GM23338 (cell line): ENCODE data around the gene RNF7. TPM values are rescaled to one million over a fixed set of nuclear protein-coding genes. Genes with fewer than 3 reads are reported as not detected.

Source experiments
- ATAC-seq: fragments of 200-7000 bp; cut with Tn5 transposase; 3 replicates; pipeline ENCODE4 v1.9.1; 2020
- DNase-seq: peaks from one replicate; pipeline ENCODE4 v3.0.0-alpha.2; 2015; ENCODE audit warnings: low spot score
- H2AFZ ChIP-seq: fragments of 200-600 bp; sonication (generic); 2 replicates; pipeline ENCODE4 v1.8.0; 2016; ENCODE audit warnings: antibody characterized with exemption, mild to moderate bottlenecking, moderate library complexity
- H3F3A ChIP-seq: fragments of 200-600 bp; sonication (generic); replicated peaks from 2 replicates; pipeline ENCODE4 v1.8.0; 2017; ENCODE audit warnings: antibody characterized with exemption, mixed run types, low read depth
- H3K27ac ChIP-seq: fragments of 200-600 bp; sonication (generic); 2 replicates; pipeline ENCODE4 v1.6.1; 2016; ENCODE audit warnings: low read depth
- H3K27me3 ChIP-seq: fragments of 200-600 bp; sonication (generic); 2 replicates; pipeline ENCODE4 v1.8.0; 2016; ENCODE audit warnings: mild to moderate bottlenecking, mixed run types, moderate library complexity; ENCODE audit not compliant: insufficient read depth
- H3K36me3 ChIP-seq: fragments of 200-600 bp; sonication (generic); 2 replicates; pipeline ENCODE4 v1.8.0; 2016; ENCODE audit warnings: mild to moderate bottlenecking; ENCODE audit not compliant: insufficient read depth
- H3K4me1 ChIP-seq: fragments of 200-600 bp; sonication (generic); 2 replicates; pipeline ENCODE4 v1.8.0; 2016; ENCODE audit warnings: mild to moderate bottlenecking, moderate library complexity; ENCODE audit not compliant: insufficient read depth
- H3K4me2 ChIP-seq: fragments of 200-600 bp; sonication (generic); 2 replicates; pipeline ENCODE4 v1.7.1; 2017; ENCODE audit warnings: mixed run types
- H3K4me3 ChIP-seq: fragments of 200-600 bp; sonication (generic); 2 replicates; pipeline ENCODE4 v1.6.1; 2016; ENCODE audit warnings: mixed run types
- H3K79me2 ChIP-seq: fragments of 200-600 bp; sonication (generic); replicated peaks from 2 replicates; pipeline ENCODE4 v1.8.0; 2017; ENCODE audit warnings: mild to moderate bottlenecking; ENCODE audit not compliant: insufficient read depth
- H3K9me2 ChIP-seq: fragments of 200-600 bp; sonication (generic); 2 replicates; pipeline ENCODE4 v1.8.0; 2017; ENCODE audit not compliant: insufficient read depth
- H4K20me1 ChIP-seq: fragments of 200-600 bp; sonication (generic); replicated peaks from 2 replicates; pipeline ENCODE4 v1.8.0; 2017; ENCODE audit warnings: mild to moderate bottlenecking; ENCODE audit not compliant: insufficient read depth
- H3K27ac Mint-ChIP-seq: 2 replicates; pipeline ENCODE4 v1.8.0; 2020; ENCODE audit warnings: inconsistent platforms, mild to moderate bottlenecking, moderate library complexity, mixed read lengths
- H3K27me3 Mint-ChIP-seq: 3 replicates; pipeline ENCODE4 v1.8.0; 2022; ENCODE audit warnings: low read depth, mild to moderate bottlenecking, moderate library complexity, mixed read lengths, inconsistent platforms; ENCODE audit not compliant: insufficient read depth, poor library complexity
- H3K36me3 Mint-ChIP-seq: 3 replicates; pipeline ENCODE4 v1.8.0; 2021; ENCODE audit warnings: low read depth, mild to moderate bottlenecking, inconsistent platforms, moderate library complexity, mixed read lengths
- H3K4me1 Mint-ChIP-seq: 3 replicates; pipeline ENCODE4 v1.8.0; 2020; ENCODE audit warnings: mild to moderate bottlenecking, inconsistent platforms, mixed read lengths
- H3K4me3 Mint-ChIP-seq: 3 replicates; pipeline ENCODE4 v1.8.0; 2021; ENCODE audit warnings: moderate library complexity, mild to moderate bottlenecking, inconsistent platforms, mixed read lengths
- H3K9me3 Mint-ChIP-seq: 3 replicates; pipeline ENCODE4 v1.8.0; 2020; ENCODE audit warnings: moderate library complexity, mild to moderate bottlenecking, inconsistent platforms, mixed read lengths
- CREB1 ChIP-seq: fragments of 250-450 bp; sonication (Bioruptor Pico); IDR thresholded peaks from 2 replicates; pipeline ENCODE4 v1.5.0; 2020; ENCODE audit warnings: low read depth, mild to moderate bottlenecking, moderate library complexity
- CTCF ChIP-seq, 2 experiments: fragments of 200-600 bp in 1 of 2; sonication (generic) in 1 of 2; conservative IDR thresholded peaks; 2 replicates each; pipeline versions ENCODE4 v1.5.1 to v1.6.1; 2016 to 2017; ENCODE audit warnings: antibody characterized with exemption in 2 of 2, low read depth in 2 of 2, mild to moderate bottlenecking in 2 of 2, moderate library complexity in 1 of 2
- EZH2 ChIP-seq: fragments of 200-600 bp; sonication (generic); IDR thresholded peaks from one replicate; pipeline ENCODE4 v1.8.0; 2017; ENCODE audit warnings: antibody characterized with exemption, mild to moderate bottlenecking, low read depth; ENCODE audit not compliant: unreplicated experiment
- EZH2phosphoT487 ChIP-seq: fragments of 200-600 bp; sonication (generic); IDR thresholded peaks from one replicate; pipeline ENCODE4 v1.8.1; 2018; ENCODE audit warnings: antibody characterized with exemption; ENCODE audit not compliant: unreplicated experiment
- JUNB ChIP-seq: IDR thresholded peaks from one replicate; pipeline ENCODE4 v1.6.1; 2016; ENCODE audit warnings: antibody characterized with exemption; ENCODE audit not compliant: unreplicated experiment
- NANOG ChIP-seq: IDR thresholded peaks from 2 replicates; pipeline ENCODE4 v1.6.1; 2016; ENCODE audit warnings: antibody characterized with exemption, borderline replicate concordance
- POLR2AphosphoS5 ChIP-seq: IDR thresholded peaks from 2 replicates; pipeline ENCODE4 v1.6.1; 2016; ENCODE audit warnings: antibody characterized with exemption, low read depth
- STAT1 ChIP-seq: IDR thresholded peaks from one replicate; pipeline ENCODE4 v1.6.1; 2016; ENCODE audit warnings: antibody characterized with exemption; ENCODE audit not compliant: unreplicated experiment
- ZNF114 ChIP-seq: fragments of 250-450 bp; sonication (Bioruptor Pico); IDR thresholded peaks from 2 replicates; pipeline ENCODE4 v1.5.0; 2020; ENCODE audit warnings: mild to moderate bottlenecking, moderate library complexity
- ZNF331 ChIP-seq: fragments of 250-450 bp; sonication (Bioruptor Pico); IDR thresholded peaks from 2 replicates; pipeline ENCODE4 v1.5.0; 2020; ENCODE audit warnings: low read depth, mild to moderate bottlenecking, moderate library complexity
- polyA plus RNA-seq: library from polyadenylated mRNA; unstranded; fragments of >200 nt; fragmentation: Nextera tagmentation; extraction: Ambion mirVana; gene quantifications from 2 replicates; pipeline ENCODE4 v1.2.1, GENCODE V29; 2016
- total RNA-seq: library from RNA; depleted of rRNA; stranded (reverse); fragments of >200 nt; shearing (Covaris generic); gene quantifications from 2 replicates; pipeline ENCODE4 v1.2.3, GENCODE V29; 2014
- TF ChIP-seq, protein P1 (sequence below): IDR thresholded peaks from 2 replicates; pipeline ENCODE4 v1.6.1; 2016; ENCODE audit warnings: antibody characterized with exemption
- TF ChIP-seq, protein P2 (sequence below): IDR thresholded peaks from one replicate; pipeline ENCODE4 v1.6.1; 2018; ENCODE audit warnings: antibody characterized with exemption; ENCODE audit not compliant: unreplicated experiment

The RNF7 gene
- total and polyA plus RNA-seq, 2 experiments from 2014 or later = 156 to 254 TPM

DNA sequence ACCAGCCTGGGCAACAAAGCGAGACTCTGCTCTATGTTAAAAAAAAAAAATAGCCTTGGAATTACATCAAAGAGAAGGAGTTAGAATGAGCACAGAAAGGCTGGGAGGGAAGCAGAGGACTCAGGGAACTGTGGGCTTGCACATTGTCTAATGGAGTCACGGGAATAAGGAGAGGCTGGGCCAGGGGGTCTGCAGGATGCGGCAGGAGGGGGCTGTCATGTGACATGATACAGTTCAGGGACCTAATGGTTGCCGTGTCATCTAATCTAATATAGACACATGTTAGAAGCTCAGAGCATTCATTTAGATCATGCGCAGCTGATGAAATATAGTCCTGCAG, 57.6 kb downstream of the RNF7 start:
- Histone ChIP-seq H3K4me2 (no peak overlapping the region), H3K27me3 (peaks cover 25% of the 10 kb centered on the region), H3K4me3 (no peak overlapping the region), H3K27ac (no peak overlapping the region), H3K9me2 (no peaks in the 10 kb centered on the region), H3K79me2 (no peaks in the 10 kb centered on the region), H2AFZ (peak overlapping the region; percentile 97), H3K36me3 (no peaks in the 10 kb centered on the region), H3F3A (no peaks in the 10 kb centered on the region), H3K4me1 (peaks cover 15% of the 10 kb centered on the region), H4K20me1 (no peaks in the 10 kb centered on the region)
- Mint-ChIP-seq H3K4me3 (no peak overlapping the region), H3K27me3 (peaks cover 18% of the 10 kb centered on the region), H3K27ac (no peak overlapping the region), H3K4me1 (peaks cover 31% of the 10 kb centered on the region), H3K36me3 (peaks cover 6% of the 10 kb centered on the region; the same call in 2 of the 3 replicates), H3K9me3 (peaks cover 9% of the 10 kb centered on the region; the same call in 2 of the 3 replicates)
- DNase-seq = no peak
- no peak for ATAC-seq
- TF ChIP-seq POLR2AphosphoS5 (no peak), NANOG (no peak), EZH2phosphoT487 (no peak), EZH2 (no peak), CTCF (conservative IDR thresholded peaks at IDR 0.05; ENCODE audit: low read depth in 2 of 2) (no peak), CREB1 (CRISPR knock-in tag) (no peak), ZNF114 (CRISPR knock-in tag) (no peak)

DNA sequence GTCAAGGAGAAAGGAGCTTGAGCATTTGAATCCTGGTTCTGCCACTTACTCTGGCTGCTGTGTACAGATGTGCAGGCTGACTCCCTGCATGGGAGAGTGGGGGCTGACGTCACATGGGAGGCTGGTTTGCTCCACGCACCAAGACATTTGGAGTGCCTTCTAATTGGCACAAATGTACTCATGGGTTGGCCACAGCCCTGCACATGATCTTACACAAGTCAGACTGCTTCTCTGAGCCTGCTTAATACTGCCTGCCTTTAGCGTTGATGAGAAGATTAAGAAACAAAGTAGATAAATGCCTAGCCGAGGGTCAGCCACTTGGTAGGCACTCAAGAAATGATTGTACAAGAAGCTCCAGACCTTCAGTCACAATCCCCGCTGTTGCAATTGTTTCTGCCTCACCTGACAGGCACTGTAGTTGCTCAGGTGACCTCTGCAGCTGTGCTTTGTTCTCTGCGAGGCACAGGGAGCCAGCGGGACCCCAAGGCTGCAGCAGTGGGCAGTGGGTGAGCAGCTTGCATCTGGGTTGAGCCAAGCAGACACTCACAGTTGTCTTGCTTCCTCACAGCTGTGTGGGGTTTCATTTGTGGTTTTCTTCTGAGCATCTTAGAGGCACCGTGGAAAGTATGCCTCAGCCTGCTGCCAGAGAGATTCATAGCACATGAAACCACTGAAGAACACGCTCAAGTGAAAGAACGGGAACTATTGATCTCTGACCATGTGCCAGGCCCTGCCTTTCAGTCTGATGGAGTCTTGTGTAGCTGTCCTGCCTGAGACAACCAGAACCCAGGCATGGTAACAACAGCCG, 58.2 kb downstream of the RNF7 start:
- no peaks in the 10 kb centered on the region for H4K20me1 ChIP-seq
- H3K9me2 ChIP-seq = no peaks in the 10 kb centered on the region
- Mint-ChIP-seq H3K9me3 (peaks cover 10% of the 10 kb centered on the region), H3K36me3 (peaks cover 6% of the 10 kb centered on the region; the same call in 2 of the 3 replicates), H3K4me3 (peak overlapping the region; percentile 77; the same call in 1 of the 3 replicates), H3K27me3 (peaks cover 18% of the 10 kb centered on the region), H3K27ac (no peak overlapping the region), H3K4me1 (peaks cover 31% of the 10 kb centered on the region)
- H3K4me1 ChIP-seq = peaks cover 15% of the 10 kb centered on the region
- peak; percentile 10; the same call in 2 of the 3 replicates for ATAC-seq
- DNase-seq = no peak
- H3F3A ChIP-seq = no peaks in the 10 kb centered on the region
- peak overlapping the region; percentile 74 for H3K4me2 ChIP-seq
- no peak overlapping the region; the same call in 1 of the 2 replicates for H3K4me3 ChIP-seq
- no peak overlapping the region for H3K27ac ChIP-seq
- peak overlapping the region; percentile 97 for H2AFZ ChIP-seq
- no peaks in the 10 kb centered on the region for H3K36me3 ChIP-seq
- H3K27me3 ChIP-seq = peaks cover 25% of the 10 kb centered on the region
- H3K79me2 ChIP-seq = no peaks in the 10 kb centered on the region
- TF ChIP-seq NANOG (no peak), STAT1 (no peak), POLR2AphosphoS5 (no peak), CTCF (conservative IDR thresholded peaks at IDR 0.05; ENCODE audit: low read depth in 2 of 2) (no peak), ZNF331 (CRISPR knock-in tag) (no peak), EZH2phosphoT487 (no peak), CREB1 (CRISPR knock-in tag) (no peak), JUNB (no peak), ZNF114 (CRISPR knock-in tag) (no peak)
- TF ChIP-seq, protein P1, sequence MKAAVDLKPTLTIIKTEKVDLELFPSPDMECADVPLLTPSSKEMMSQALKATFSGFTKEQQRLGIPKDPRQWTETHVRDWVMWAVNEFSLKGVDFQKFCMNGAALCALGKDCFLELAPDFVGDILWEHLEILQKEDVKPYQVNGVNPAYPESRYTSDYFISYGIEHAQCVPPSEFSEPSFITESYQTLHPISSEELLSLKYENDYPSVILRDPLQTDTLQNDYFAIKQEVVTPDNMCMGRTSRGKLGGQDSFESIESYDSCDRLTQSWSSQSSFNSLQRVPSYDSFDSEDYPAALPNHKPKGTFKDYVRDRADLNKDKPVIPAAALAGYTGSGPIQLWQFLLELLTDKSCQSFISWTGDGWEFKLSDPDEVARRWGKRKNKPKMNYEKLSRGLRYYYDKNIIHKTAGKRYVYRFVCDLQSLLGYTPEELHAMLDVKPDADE = no peak
- TF ChIP-seq, protein P2, sequence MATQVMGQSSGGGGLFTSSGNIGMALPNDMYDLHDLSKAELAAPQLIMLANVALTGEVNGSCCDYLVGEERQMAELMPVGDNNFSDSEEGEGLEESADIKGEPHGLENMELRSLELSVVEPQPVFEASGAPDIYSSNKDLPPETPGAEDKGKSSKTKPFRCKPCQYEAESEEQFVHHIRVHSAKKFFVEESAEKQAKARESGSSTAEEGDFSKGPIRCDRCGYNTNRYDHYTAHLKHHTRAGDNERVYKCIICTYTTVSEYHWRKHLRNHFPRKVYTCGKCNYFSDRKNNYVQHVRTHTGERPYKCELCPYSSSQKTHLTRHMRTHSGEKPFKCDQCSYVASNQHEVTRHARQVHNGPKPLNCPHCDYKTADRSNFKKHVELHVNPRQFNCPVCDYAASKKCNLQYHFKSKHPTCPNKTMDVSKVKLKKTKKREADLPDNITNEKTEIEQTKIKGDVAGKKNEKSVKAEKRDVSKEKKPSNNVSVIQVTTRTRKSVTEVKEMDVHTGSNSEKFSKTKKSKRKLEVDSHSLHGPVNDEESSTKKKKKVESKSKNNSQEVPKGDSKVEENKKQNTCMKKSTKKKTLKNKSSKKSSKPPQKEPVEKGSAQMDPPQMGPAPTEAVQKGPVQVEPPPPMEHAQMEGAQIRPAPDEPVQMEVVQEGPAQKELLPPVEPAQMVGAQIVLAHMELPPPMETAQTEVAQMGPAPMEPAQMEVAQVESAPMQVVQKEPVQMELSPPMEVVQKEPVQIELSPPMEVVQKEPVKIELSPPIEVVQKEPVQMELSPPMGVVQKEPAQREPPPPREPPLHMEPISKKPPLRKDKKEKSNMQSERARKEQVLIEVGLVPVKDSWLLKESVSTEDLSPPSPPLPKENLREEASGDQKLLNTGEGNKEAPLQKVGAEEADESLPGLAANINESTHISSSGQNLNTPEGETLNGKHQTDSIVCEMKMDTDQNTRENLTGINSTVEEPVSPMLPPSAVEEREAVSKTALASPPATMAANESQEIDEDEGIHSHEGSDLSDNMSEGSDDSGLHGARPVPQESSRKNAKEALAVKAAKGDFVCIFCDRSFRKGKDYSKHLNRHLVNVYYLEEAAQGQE = no peak
